ENCODE measurements around the gene CCDC175. TPM values are rescaled to one million over a fixed set of nuclear protein-coding genes. Genes with fewer than 3 reads are reported as not detected.

CCDC175 gene
- total RNA-seq, 1 experiment from 2014 or later, result not detected

DNA sequence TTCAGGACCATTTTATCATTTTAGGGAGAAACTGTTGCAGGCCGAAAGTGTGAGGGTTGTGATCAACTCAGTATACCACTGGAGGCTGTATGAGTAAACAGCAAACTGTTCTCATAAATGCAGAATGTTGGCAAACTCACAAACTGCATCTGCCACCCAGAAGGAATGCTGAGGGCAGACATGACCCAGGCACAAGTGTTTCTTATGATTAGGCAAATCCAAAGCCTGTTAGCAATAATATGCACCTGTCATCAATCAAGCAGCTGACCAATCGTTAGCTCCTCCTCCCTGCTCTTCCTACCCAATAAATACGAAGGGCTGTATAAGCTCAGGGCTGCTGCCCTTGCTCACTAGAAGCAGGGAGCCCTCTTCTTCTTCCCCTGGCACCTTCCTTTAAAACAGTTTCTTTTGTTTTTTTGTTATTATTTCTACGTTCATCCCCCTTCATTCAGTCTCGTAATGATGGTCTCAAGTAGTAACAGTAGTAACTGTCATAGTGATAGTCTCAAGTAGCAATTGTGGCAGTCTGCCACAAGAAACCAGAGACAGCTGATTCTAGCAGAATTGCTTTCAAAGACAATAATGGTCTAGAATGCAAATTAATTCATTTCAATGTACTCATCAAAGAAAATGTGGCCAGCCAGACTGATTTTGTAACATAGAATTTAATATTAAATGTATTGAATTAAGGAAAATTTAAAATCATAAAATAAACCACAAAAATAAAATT, 15.2 kb upstream of the CCDC175 start:
- H3F3A ChIP-seq (ENCODE audit: insufficient read depth, low read depth), result no peaks in the 10 kb centered on the region; the same call in 1 of the 2 replicates
- TF ChIP-seq EZH2 (IDR thresholded peaks at IDR 0.05; ENCODE audit: low read depth), result no peak
- no peak for TF ChIP-seq CTCF (conservative IDR thresholded peaks at IDR 0.05)
- no peaks in the 10 kb centered on the region for H3K27me3 ChIP-seq (ENCODE audit: insufficient read depth, low read depth)
- ChIA-PET CTCF (no interaction called here), POLR2A (ENCODE audit: unreplicated experiment) (no interaction called here)
- intact Hi-C loops (cut with micrococcal nuclease; ENCODE audit: unreplicated experiment), result no loop called here
- H3K79me2 ChIP-seq (ENCODE audit: low read depth), result no peaks in the 10 kb centered on the region
- H3K4me2 ChIP-seq, result no peak overlapping the region
- H3K4me3 ChIP-seq, result no peak overlapping the region
- H3K27ac ChIP-seq, result no peak overlapping the region
- DNase-seq, result no peak
- no peaks in the 10 kb centered on the region for H4K20me1 ChIP-seq (ENCODE audit: insufficient read depth)
- H3K9me3 ChIP-seq (ENCODE audit: insufficient read depth, low read depth), result no peaks in the 10 kb centered on the region
- no peaks in the 10 kb centered on the region for H3K36me3 ChIP-seq (ENCODE audit: low read depth)
- H2AFZ ChIP-seq, result no peak overlapping the region
- no TSS peak for BruUV-seq (replicated peaks)
- H3K4me1 ChIP-seq (replicated peaks; ENCODE audit: insufficient read depth), result no peaks in the 10 kb centered on the region
- no peaks in the 10 kb centered on the region for H3K9me2 ChIP-seq (ENCODE audit: insufficient read depth)

GRCh38 chr14:59588101-59588500, 11.5 kb upstream of the CCDC175 start:
- no peaks in the 10 kb centered on the region for H3K9me3 ChIP-seq (ENCODE audit: insufficient read depth, low read depth)
- ChIA-PET CTCF (no interaction called here), POLR2A (ENCODE audit: unreplicated experiment) (no interaction called here)
- H3K36me3 ChIP-seq (ENCODE audit: low read depth), result no peaks in the 10 kb centered on the region
- H3K27me3 ChIP-seq (ENCODE audit: insufficient read depth, low read depth), result no peaks in the 10 kb centered on the region
- TF ChIP-seq EZH2 (IDR thresholded peaks at IDR 0.05; ENCODE audit: low read depth) (no peak), CTCF (conservative IDR thresholded peaks at IDR 0.05) (no peak)
- no peak overlapping the region for H3K4me2 ChIP-seq
- DNase-seq, result no peak
- H3K27ac ChIP-seq, result no peak overlapping the region
- no peak overlapping the region for H3K4me3 ChIP-seq
- no peaks in the 10 kb centered on the region; the same call in 1 of the 2 replicates for H3F3A ChIP-seq (ENCODE audit: insufficient read depth, low read depth)
- no TSS peak for BruUV-seq (replicated peaks)
- intact Hi-C loops (cut with micrococcal nuclease; ENCODE audit: unreplicated experiment), result no loop called here
- no peak overlapping the region for H2AFZ ChIP-seq
- no peaks in the 10 kb centered on the region for H3K79me2 ChIP-seq (ENCODE audit: low read depth)
- no peaks in the 10 kb centered on the region for H3K4me1 ChIP-seq (replicated peaks; ENCODE audit: insufficient read depth)
- no peaks in the 10 kb centered on the region for H4K20me1 ChIP-seq (ENCODE audit: insufficient read depth)
- no peaks in the 10 kb centered on the region for H3K9me2 ChIP-seq (ENCODE audit: insufficient read depth)

DNA sequence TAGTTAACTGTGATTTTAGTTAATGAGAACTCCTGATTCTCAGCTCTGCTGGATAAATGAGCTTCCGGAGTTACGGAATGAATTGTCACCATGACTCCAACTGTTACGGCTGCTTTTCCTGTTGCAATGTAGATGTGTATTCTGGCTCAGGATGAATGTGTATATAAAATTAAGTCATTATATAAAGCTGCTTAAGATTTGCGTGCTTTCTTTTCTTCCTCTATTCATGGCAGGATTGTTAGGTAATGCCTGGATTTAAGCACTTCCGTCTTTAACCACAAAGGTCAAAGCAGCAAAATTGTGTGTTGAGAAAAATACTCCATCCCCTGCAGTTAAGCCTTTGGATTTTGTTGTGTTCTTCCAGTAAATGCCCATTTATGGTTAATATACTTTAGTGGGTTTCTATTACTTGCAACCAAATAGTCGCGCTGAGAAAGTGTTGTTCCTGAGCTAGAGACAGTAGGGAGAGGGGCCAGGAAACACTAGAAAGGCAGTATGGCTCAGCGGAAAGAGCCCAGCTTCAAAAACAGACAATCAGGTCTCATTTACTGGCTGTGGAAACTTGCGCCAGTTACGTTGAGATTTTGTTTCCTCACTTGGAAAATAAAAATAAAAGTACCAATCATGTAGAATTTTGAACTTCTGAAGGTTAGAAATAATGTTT, 9.4 kb upstream of the CCDC175 start:
- Histone ChIP-seq H3K4me2 (no peak overlapping the region), H3K9me3 (ENCODE audit: insufficient read depth, low read depth) (no peaks in the 10 kb centered on the region), H3K36me3 (ENCODE audit: low read depth) (no peaks in the 10 kb centered on the region), H2AFZ (no peak overlapping the region), H3K4me1 (replicated peaks; ENCODE audit: insufficient read depth) (no peaks in the 10 kb centered on the region), H4K20me1 (ENCODE audit: insufficient read depth) (no peaks in the 10 kb centered on the region), H3K4me3 (no peak overlapping the region), H3F3A (ENCODE audit: insufficient read depth, low read depth) (no peaks in the 10 kb centered on the region; the same call in 1 of the 2 replicates), H3K79me2 (ENCODE audit: low read depth) (no peaks in the 10 kb centered on the region), H3K27me3 (ENCODE audit: insufficient read depth, low read depth) (no peaks in the 10 kb centered on the region), H3K9me2 (ENCODE audit: insufficient read depth) (no peaks in the 10 kb centered on the region), H3K27ac (no peak overlapping the region)
- BruUV-seq (replicated peaks), result no TSS peak
- intact Hi-C loops (cut with micrococcal nuclease; ENCODE audit: unreplicated experiment), result no loop called here
- no peak for DNase-seq
- ChIA-PET CTCF (no interaction called here), POLR2A (ENCODE audit: unreplicated experiment) (no interaction called here)
- TF ChIP-seq CTCF (conservative IDR thresholded peaks at IDR 0.05) (no peak), EZH2 (IDR thresholded peaks at IDR 0.05; ENCODE audit: low read depth) (no peak)
